GM12874 (cell line): ENCODE data around the gene TMEM91.

Experiments
- CTCF ChIP-seq: IDR thresholded peaks from 2 replicates; pipeline ENCODE4 v1.5.1; 2011; ENCODE audit warnings: low read depth, mild to moderate bottlenecking, control low read depth, low read length, moderate library complexity; ENCODE audit not compliant: insufficient read depth

The TMEM91 gene

GRCh38 chr19:41411100-41411967 is 35.0 kb downstream of the TMEM91 start:
- no peak for TF ChIP-seq CTCF

GRCh38 chr19:41411968-41412265 is 35.6 kb downstream of the TMEM91 start:
- no peak for TF ChIP-seq CTCF

GRCh38 chr19:41412953-41413352 is 36.6 kb downstream of the TMEM91 start:
- no peak for TF ChIP-seq CTCF

- no peak for TF ChIP-seq CTCF
Measured at GRCh38 chr19:41413947-41414346, 37.6 kb downstream of the TMEM91 start.

GRCh38 chr19:41414461-41414860 is 38.1 kb downstream of the TMEM91 start:
- TF ChIP-seq CTCF = no peak

- TF ChIP-seq CTCF = no peak
Measured at GRCh38 chr19:41415154-41415571, 38.8 kb downstream of the TMEM91 start.

- no peak for TF ChIP-seq CTCF
Measured at GRCh38 chr19:41416194-41416674, 39.9 kb downstream of the TMEM91 start.
